IPS DF 4.7 (cell line): ENCODE measurements around the gene BCAS4.
"Not testable (repeated sequence)": the region's sequence is repeated elsewhere in the genome, so short reads cannot be mapped to it uniquely, and the experiment has no call there.

Experiments
- DNase-seq: peaks from one replicate; pipeline ENCODE4 v3.0.0-alpha.2; 2013; ENCODE audit warnings: low spot score; ENCODE audit errors: extremely low read depth

The BCAS4 gene

GRCh38 chr20:50794846-50795634 lies at the start of gene BCAS4:
Gene BCAS4, plus strand, starts transcription at chr20:50795061. Its CDS starts 23 bp downstream, at chr20:50795084.
- no peak for DNase-seq

GRCh38 chr20:50745634-50746137 lies 49.2 kb upstream of the BCAS4 start:
- DNase-seq = no peak

- DNase-seq = no peak
These were observed 48.5 kb upstream of the BCAS4 start for GRCh38 chr20:50746138-50746940.

- no peak for DNase-seq
These were observed 47.6 kb upstream of the BCAS4 start for GRCh38 chr20:50747275-50747674.

GRCh38 chr20:50750145-50750671 lies 44.7 kb upstream of the BCAS4 start:
- DNase-seq = no peak

- DNase-seq = no peak
These were observed 41.7 kb upstream of the BCAS4 start for GRCh38 chr20:50753152-50753551.

- DNase-seq = no peak
These were observed 40.4 kb upstream of the BCAS4 start for GRCh38 chr20:50754420-50754819.

GRCh38 chr20:50756447-50756846 lies 38.4 kb upstream of the BCAS4 start:
- no peak for DNase-seq

GRCh38 chr20:50758469-50758868 lies 36.4 kb upstream of the BCAS4 start:
- DNase-seq = no peak

GRCh38 chr20:50758992-50759391 lies 35.9 kb upstream of the BCAS4 start:
- no peak for DNase-seq

- no peak for DNase-seq
These were observed 35.2 kb upstream of the BCAS4 start for GRCh38 chr20:50759678-50760077.

GRCh38 chr20:50762045-50762422 lies 32.8 kb upstream of the BCAS4 start:
- no peak for DNase-seq

GRCh38 chr20:50762435-50763220 lies 32.2 kb upstream of the BCAS4 start:
- no peak for DNase-seq

- not testable (repeated sequence) for DNase-seq
These were observed 31.1 kb upstream of the BCAS4 start for GRCh38 chr20:50763550-50764458.

- not testable (repeated sequence) for DNase-seq
These were observed 29.6 kb upstream of the BCAS4 start for GRCh38 chr20:50765251-50765650.

GRCh38 chr20:50765674-50766073 lies 29.2 kb upstream of the BCAS4 start:
- DNase-seq = no peak

GRCh38 chr20:50766955-50767809 lies 27.7 kb upstream of the BCAS4 start:
- DNase-seq = not testable (repeated sequence)

- DNase-seq = not testable (repeated sequence)
These were observed 25.9 kb upstream of the BCAS4 start for GRCh38 chr20:50768991-50769390.

- not testable (repeated sequence) for DNase-seq
These were observed 25.2 kb upstream of the BCAS4 start for GRCh38 chr20:50769551-50770085.
